Fibroblast of skin of left biceps (primary cell): ENCODE data around the gene CHKA.

Experiments used
- DNase-seq, 2 experiments: peaks; one replicate each; pipeline ENCODE4 v3.0.0-alpha.2; 2013; ENCODE audit warnings: low read depth in 2 of 2

The CHKA gene

DNA sequence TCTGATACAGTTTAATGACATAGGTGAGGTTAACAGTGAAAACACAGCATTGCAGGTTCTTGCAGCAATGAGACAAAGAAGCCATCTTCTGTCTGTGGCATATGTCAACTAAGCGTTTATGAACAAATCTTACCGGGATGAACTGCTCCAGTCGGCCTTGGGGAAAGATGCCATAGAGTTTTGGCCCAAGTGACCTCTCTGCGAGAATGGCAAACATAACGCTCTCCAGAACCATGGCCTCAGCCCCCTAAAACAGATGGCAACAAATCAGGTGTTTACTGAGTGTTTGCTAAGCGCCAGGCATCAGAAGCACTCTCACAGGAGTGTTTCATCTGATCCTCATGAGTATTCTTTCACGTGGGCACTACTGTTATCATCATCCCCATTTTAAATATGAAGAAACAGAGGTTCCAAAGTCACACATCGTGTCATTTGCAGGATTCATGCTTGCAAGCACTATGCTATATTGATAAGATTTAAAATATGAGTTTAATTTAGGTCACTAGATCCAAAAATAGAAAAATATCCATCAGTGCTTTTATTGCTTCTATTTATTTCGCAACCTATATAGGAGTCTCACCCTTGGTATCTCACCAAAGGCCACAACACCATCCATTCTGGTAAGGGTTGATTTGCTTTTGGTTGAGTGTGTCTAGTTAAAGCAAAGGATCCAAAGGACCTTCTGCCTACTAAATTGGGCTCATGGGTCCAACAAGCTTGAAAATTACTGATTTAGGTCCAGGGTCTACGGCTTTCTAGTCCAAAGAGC is 46.4 kb downstream of the CHKA start:
- no peak for DNase-seq

DNA sequence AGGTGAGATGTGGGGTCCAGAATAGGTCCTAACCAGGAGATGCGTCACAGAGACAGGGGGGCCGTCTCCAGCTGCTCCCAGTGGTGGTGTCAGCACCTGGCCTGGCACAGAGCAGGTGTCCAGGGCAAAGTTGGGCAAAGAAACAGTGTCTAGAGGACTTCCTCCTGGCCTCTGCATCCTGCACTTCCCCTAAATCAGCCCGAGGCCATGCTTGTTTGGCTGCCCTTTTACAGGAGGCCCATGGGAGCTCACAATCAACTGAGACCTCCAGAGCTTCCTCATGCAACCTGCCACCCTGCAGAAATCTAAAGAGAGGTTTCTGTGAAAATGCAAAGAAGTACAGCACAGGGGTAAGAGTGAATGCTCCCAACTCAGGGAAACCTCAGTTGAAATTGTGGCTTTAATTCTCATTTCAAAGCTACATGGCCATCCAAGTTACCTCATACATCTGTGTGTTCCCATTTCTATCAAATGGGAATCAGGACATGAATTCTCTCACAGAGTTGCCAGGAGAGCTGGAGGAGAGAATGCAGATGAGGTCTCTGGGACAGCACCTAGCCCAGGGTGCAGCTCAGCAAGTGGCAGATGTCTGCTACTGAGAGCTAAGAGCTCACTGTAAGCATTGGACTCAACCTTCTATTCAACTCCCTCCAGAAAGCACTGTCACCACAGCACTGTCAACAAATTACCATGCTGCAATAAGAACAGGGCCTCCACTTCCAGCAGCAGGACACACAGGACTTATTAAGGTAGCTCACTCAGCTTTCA is 49.7 kb downstream of the CHKA start:
- no peak for DNase-seq

DNA sequence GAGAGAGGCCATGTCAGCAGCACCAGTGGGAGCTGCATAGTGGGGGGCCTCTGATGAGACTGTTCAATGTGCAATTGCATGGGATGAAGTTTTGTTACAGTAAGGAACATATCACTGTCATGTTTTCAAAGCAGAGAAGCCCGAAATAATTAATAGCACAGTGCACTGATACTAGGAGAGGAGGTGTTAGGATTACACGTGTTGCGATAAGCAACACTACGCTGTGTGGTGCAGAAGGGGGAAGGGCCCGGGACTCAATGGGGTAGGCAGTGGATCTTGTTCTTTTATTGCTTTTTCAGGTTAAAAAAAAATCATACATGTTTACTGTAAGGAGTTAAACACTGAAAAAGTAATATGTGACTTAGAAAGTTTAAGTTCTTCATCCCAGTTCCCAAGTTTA is 53.2 kb downstream of the CHKA start:
- no peak for DNase-seq

DNA sequence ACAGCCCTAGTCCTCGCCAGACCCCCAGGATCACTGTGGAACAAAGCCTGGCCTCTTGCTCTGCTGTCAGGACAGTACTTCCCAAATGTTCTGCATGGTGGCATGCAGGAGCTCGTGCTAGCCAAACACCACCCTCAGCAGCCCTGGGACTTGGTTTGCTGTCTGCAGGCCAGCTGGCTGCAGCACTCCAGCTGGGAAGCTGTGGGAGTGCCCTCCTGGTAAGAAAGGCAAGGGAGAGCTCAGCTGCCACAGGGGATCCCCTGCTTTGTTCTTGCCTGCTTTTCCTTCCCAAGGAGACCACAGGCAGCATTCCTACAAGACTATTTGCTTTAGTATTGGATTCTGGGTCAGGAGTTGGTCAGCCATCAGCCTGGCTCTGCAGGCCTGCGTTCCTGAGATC is 54.4 kb downstream of the CHKA start:
- no peak for DNase-seq

DNA sequence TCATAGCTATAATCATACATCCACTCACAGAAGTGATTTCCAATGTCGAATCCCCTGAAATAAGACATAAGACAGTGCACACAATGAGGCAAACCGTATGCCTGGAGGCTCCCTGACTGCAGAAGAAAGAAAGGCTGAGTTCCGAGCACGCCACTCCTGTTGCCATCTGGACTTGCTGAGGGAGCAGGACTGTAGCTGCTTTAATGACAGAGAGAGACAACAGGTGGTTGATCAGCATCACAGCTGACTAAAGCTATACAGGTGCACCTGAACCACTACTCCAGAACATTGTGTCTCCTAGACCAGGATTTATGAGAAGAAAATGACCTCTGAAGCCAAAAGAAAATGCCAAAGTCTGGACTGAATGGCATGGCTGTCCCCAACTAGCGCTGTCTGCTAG is 55.3 kb downstream of the CHKA start:
- no peak for DNase-seq

DNA sequence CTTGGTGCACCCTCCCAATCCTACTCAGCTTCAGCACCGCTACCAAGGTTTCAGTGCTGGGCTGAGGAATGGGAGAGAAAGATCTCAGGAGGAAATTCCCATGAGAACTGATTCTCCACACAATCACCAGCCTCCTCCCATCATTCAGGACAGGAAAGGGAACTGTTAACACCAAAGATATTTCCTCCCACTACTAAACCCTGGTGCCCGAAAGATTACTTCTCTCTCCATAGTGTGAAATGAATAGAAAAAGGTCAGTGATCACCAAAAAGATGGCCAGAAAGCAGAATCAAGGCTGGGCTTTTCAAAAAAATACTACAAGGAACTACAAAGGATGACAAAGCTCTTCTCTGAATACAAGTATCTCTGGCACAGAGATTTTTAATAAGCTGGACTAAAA is 56.3 kb downstream of the CHKA start:
- DNase-seq, result no peak

DNA sequence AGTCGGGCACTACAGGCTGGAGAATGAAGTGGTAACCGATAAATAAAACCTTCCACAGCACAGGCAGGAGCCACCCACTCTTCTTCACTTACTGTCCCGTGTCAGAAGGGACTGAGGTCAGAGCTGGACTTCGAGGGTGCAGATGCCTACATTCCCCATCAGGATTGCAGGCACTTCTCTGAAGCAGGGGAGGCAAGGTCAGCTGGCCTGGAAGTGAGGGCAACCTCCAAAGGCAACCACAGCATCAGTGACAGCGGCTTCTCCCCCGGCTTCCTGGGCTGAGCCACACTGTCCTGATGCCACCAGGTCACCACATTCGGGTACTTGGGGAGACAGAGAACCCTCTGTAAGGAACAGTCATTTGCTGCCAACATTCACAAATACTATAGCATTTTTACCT is 59.7 kb downstream of the CHKA start:
- no peak for DNase-seq

DNA sequence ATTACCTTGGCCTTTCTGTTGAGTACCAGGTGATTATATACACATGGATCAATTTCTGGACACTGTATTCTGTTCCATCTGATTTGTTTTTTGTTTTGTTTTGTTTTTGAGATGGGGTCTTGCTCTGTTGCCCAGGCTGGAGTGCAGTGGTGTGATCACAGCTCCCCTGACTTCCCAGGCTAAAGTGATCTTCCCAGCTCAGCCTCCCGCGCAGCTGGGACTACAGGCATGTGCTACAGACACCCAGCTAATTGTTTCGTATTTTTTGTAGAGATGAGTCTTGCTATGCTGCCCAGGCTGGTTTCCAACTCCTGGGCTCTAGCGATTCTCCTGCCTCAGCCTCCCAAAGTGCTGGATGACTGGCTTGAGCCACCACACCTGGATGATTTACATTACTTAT is 63.4 kb downstream of the CHKA start:
- DNase-seq, result no peak

DNA sequence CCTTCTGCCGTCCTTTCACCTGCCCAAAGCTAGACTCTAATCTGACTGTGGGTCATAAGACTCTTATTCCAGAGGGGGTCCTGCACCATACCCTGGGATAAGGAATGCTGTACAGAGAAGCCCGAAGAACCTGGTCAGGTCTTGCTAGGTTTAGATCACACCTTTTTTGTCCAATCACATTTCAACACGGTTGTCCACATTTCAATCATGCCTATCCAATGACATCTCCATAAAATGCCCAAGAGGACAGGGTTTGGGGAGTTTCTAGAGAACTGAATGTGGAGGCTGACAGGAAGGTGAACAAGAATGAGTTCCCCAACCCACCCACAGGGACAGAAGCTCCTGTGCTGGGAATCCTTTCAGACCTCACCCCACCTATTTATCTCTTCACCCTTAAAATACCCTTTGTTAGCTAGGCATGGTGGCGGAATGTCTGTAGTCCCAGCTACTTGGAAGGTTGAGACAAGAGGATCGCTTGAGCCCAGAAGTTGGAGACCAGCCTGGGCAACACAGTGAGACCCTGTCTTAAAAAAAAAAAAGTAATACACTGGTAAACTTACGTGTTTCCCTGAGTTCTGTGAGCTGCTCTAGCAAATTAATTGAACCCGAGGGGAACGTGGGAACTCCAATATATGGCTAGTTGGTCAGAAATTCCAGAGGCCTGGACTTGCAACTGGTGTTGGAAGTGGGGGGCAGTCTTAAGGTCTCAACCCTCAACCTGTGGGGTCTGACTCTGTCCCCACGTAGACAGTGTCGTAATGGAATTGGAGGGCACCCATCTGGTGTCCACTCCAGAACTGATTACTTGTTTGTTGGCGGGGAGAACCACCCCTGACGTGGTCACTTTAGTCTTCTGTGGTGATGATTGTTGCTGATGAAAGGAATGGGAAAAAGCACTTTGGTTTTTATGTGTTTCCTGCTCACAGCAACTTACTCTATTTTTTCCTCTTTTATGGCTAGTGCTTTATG is 64.6 kb downstream of the CHKA start:
- no peak for DNase-seq

DNA sequence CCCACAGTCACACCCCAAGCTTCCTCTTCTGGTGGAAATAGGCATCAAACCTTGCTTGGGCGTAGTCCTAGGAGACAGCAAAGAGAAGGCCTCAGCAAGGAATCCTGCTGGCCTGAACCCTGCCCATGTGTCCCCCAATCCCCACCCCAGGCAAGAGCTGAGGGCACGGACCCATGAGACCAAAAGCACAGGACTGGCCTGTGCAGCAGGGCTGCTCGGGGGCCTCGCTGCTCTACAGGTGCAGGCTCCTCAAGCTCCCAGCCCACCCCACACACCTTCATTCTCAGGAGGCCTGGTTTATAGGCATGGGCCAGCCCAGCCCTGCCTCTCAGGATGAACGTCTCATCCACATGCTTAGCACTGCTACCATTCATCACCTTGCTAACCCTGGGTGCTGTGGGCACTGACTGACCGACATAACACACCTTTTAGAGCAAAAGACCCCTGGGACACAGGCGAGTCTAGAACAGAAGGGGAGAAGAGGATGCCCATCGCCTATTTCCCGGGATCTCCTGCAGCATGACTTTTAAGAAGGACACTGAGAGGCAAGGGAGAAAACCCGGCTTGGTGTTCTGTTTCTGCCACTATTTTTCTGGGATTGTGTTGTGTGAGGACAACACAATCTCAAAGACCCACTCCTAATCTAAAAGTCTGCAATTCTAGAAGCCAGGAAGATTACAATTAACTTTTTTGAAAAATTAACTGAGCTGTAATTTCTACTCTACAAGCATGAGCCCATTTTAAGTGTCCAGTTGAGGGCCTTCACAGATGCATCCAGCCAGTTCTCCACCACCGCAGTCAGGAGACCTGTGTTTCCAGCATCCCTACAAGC is 67.0 kb downstream of the CHKA start:
- DNase-seq, result no peak

DNA sequence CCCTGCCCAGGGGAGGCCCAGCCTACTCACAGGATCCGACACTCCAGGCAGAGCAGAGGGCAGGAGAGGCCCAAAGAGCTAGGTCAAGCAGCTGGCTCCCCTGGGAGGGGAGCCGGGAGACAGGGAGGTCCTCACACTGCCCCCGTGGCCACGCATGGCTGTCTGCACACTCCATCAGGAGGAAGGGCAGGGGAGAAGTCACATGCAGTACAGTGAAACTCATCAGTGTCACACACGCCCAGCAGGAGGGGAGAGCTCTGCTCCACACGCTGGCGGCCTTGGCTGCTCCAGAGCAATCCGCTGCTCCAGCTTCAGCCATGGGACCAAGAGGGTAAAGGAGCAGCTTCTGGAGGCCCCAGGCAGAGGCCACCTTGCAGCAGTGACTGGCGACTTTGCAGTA is 68.1 kb downstream of the CHKA start:
- no peak for DNase-seq

DNA sequence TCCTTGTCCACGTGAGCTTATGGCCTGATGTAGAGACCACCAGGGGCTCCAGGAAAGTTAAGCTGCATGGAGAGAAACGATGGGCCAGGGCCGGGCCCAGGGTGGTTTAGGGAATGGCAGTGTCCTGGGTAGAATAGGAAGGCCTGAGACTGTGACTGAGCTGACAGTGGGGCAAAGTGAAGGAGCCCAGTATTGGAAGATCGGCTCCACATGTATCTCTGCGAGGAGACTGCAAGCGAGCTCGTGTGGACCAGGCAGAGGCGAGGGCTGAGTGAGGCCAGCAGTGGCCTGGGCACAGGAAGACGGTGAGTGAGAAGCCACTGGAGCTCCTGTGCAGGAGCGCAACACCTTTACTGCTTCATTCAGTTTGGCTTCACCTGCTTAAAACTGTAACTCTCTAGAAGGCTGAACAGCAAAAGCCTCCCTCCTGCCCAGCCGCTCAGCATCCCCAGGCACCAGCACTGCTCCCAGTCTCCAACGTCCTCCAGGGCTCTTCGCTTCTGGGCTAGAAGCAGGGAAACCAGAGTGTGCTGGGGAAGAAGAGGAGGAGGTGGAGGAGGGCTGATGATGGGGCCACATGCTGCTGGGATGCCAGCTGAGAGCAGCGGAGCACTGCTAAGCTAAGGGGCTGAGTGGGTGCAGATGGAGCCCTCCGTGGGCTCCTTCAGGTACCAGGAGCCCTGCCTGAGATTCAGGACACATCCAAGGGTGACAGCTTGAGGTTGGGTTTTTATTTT is 68.9 kb downstream of the CHKA start:
- DNase-seq, result no peak

DNA sequence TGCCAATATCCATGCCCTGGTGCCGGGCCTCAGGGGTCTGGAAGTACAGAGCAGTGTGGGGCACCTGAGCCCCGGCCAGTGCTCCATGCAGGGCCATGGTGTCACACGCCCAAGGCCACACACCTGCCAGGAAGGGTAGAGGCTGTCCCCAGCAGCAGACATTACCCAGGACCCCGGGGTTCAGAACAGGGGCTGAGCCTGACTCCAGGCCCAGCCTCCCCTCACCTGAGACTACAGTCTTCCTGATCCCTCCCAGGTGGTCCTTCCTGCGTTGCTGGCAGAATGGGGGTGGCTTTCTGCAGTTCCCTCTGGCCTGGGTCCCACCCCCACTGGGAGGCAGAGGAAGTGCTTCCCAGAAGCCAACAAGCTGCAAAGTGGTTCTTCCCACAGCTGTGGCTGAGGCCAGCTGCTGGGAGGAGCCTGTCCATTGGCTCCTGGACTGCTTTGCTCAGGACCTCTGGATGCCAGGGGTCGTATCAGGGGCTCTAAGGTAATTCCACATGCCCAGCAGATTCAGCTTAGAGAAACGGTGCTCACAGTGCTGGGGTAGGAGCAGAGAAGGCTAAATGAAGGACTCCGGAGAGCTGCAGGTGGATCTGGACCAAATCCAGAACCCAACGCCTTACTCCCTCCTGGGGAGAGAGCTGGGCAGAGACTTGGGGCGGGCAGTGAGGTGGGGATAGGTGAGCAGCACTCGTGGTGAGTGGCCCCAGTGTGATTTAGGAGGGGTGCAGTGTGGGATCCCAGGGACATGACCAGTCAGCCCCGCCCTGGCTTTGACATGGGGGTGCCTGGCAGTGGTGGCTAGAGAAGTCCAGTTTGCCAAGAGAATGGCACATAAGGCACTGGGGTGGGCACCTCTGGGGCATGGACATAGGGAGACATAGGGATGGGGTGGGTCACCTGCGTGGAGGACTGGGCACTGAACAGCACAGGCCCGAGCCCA is 69.7 kb downstream of the CHKA start:
- no peak for DNase-seq

DNA sequence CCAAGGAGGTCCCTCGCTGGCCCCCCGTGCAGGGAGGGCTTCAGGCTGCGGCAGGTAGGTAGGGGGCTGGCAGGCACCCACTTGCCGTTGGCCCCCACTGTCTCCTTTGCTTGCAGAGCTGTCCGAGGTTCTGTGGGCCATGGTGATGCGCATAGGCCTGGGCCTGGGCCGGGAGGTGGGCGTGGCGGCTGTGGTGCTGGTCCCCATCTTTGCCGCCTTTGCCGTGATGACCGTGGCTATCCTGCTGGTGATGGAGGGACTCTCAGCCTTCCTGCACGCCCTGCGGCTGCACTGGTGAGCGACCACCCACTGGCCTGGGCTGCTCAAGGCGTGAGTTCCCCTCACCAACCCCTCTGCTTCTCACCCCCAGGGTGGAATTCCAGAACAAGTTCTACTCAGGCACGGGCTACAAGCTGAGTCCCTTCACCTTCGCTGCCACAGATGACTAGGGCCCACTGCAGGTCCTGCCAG is 70.8 kb downstream of the CHKA start:
- DNase-seq, result no peak

DNA sequence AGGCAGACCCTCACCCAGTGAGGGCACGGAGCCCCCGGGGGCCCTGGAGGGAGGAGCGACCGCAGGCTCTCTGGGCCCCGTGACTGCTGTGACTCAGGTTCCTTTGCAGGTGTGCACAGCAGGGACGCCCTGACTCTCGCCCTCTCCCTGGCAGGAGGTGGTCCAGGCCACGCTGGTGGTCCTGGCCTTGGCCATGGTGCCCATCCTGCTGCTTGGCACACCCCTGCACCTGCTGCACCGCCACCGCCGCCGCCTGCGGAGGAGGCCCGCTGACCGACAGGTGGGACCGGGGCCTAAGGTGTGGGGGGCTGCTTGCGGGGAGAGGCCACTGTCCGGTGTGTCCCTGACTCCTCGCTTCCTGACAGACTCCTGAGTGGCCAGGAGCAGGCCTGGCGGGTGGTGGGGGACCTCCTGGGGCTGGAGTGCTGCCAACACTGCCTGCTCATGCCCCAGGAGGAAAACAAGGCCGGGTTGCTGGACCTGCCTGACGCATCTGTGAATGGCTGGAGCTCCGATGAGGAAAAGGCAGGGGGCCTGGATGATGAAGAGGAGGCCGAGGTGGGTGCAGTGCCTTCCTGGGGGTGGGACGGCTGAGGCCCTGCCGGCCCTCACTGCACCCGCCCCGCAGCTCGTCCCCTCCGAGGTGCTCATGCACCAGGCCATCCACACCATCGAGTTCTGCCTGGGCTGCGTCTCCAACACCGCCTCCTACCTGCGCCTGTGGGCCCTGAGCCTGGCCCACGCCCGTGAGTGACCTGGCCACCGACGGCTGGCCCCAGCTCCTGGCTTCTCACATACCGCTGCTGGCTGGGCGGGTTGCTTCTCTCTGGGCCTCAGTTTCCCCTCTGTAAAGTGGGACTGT is 71.4 kb downstream of the CHKA start:
- no peak for DNase-seq

DNA sequence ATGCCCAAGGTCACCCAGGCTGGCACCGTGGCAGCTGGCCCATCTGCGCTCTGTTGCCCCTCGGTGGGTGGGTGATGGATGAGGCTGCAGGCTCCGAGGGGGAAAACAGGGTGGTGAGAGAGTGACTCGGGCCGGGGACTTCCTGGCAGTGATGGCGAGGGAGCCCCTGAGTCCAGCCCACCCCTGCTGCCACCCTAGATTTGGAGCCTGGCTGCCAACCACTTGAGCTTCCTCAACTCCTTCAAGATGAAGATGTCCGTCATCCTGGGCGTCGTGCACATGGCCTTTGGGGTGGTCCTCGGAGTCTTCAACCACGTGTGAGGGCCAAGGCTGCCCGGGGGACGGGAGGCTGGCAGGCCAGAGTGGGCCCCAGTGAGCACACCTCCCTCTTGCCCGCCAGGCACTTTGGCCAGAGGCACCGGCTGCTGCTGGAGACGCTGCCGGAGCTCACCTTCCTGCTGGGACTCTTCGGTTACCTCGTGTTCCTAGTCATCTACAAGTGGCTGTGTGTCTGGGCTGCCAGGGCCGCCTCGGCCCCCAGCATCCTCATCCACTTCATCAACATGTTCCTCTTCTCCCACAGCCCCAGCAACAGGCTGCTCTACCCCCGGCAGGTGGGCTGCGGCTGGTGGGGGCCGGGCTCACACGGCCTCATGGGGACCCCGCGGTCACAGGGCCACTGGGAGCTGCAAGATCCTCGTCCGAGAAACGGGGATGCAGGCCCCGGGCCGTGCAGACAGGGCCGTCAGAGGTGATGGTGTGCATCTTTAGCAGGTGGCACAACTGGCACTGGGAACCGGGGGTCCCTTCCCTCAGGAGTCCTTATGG is 72.3 kb downstream of the CHKA start:
- DNase-seq, result no peak
